Esophagus muscularis mucosa (tissue), 4 donors: ENCODE results near the gene FILIP1L.

Source experiments
- CTCF ChIP-seq, 3 experiments: fragments of 200-600 bp in 2 of 3; fragments of 450-650 bp in 1 of 3; sonication (generic) in 2 of 3; IDR thresholded peaks; one replicate each; pipeline ENCODE4 v1.5.1; 2017 to 2019; ENCODE audit warnings: antibody characterized with exemption in 3 of 3, mild to moderate bottlenecking in 2 of 3, moderate library complexity in 1 of 3
- EP300 ChIP-seq: sonication (generic); formaldehyde crosslinking; IDR thresholded peaks from one replicate; pipeline ENCODE4 v1.6.1; 2017; ENCODE audit warnings: antibody characterized with exemption
- POLR2AphosphoS5 ChIP-seq, 2 donors: sonication (generic); formaldehyde crosslinking; IDR thresholded peaks; one replicate each; pipeline ENCODE4 v1.6.1; 2017; ENCODE audit warnings: antibody characterized with exemption in 2 of 2

- TF ChIP-seq CTCF (IDR thresholded peaks at IDR 0.05) (no peak), EP300 (no peak), POLR2AphosphoS5 (IDR thresholded peaks at IDR 0.05) (no peak)
These were observed 71.0 kb downstream of the FILIP1L start for GRCh38 chr3:100043271-100043670.
